Uterus (tissue), 2 donors: ENCODE results near the gene METTL5.

Experiments used
- CTCF ChIP-seq, 4 experiments: fragments of 200-600 bp in 2 of 4; fragments of 450-650 bp in 2 of 4; sonication (generic) in 2 of 4; IDR thresholded peaks; one replicate each; pipeline ENCODE4 v1.5.1; 2016 to 2019; ENCODE audit warnings: antibody characterized with exemption in 4 of 4, mild to moderate bottlenecking in 2 of 4, moderate library complexity in 1 of 4
- POLR2A ChIP-seq, 2 donors: fragments of 450-650 bp; IDR thresholded peaks; one replicate each; pipeline ENCODE4 v1.6.1; 2016; ENCODE audit warnings: antibody characterized with exemption in 2 of 2, mild to moderate bottlenecking in 1 of 2, moderate library complexity in 1 of 2

- TF ChIP-seq CTCF (IDR thresholded peaks at IDR 0.05) (no peak), POLR2A (IDR thresholded peaks at IDR 0.05) (no peak)
Measured at GRCh38 chr2:169790581-169790980, 34.1 kb downstream of the METTL5 start.
